Mesendoderm (in vitro differentiated cells): ENCODE data around the gene CNIH3.

Experiments
- DNase-seq: peaks from one replicate; pipeline ENCODE4 v3.0.0; 2013
- H2AK5ac ChIP-seq: 2 replicates; pipeline ENCODE4 v1.6.1; 2013; ENCODE audit warnings: low read length, inconsistent platforms
- H2BK120ac ChIP-seq: 2 replicates; pipeline ENCODE4 v1.6.1; 2013; ENCODE audit warnings: low read depth, mild to moderate bottlenecking, low read length, moderate library complexity, mixed read lengths
- H2BK15ac ChIP-seq: replicated peaks from 2 replicates; pipeline ENCODE4 v1.6.1; 2013; ENCODE audit warnings: low read depth, mild to moderate bottlenecking, moderate library complexity
- H2BK5ac ChIP-seq: 2 replicates; pipeline ENCODE4 v1.6.1; 2013; ENCODE audit warnings: low read length, inconsistent platforms
- H3K18ac ChIP-seq: 2 replicates; pipeline ENCODE4 v1.6.1; 2013; ENCODE audit warnings: mild to moderate bottlenecking, low read length, mixed read lengths
- H3K23ac ChIP-seq: one replicate; pipeline ENCODE4 v1.6.1; 2013; ENCODE audit warnings: low read length
- H3K27ac ChIP-seq: 2 replicates; pipeline ENCODE4 v1.5.1; 2013; ENCODE audit warnings: low read depth, mild to moderate bottlenecking, inconsistent platforms, low read length, moderate library complexity
- H3K27me3 ChIP-seq: 2 replicates; pipeline ENCODE4 v1.6.1; 2013; ENCODE audit warnings: low read length, control low read depth, mild to moderate bottlenecking, inconsistent platforms; ENCODE audit not compliant: insufficient read depth, poor library complexity
- H3K36me3 ChIP-seq: 2 replicates; pipeline ENCODE4 v1.6.1; 2013; ENCODE audit warnings: low read length, inconsistent platforms; ENCODE audit not compliant: control insufficient read depth, insufficient read depth
- H3K4ac ChIP-seq: one replicate; pipeline ENCODE4 v1.6.1; 2013; ENCODE audit warnings: low read depth, mild to moderate bottlenecking, low read length, moderate library complexity
- H3K4me1 ChIP-seq: 2 replicates; pipeline ENCODE4 v1.6.1; 2013; ENCODE audit warnings: low read depth, low read length, inconsistent platforms; ENCODE audit not compliant: control insufficient read depth
- H3K4me2 ChIP-seq: 2 replicates; pipeline ENCODE4 v1.6.1; 2013; ENCODE audit warnings: low read length
- H3K4me3 ChIP-seq: 2 replicates; pipeline ENCODE4 v1.5.1; 2013; ENCODE audit warnings: mild to moderate bottlenecking, low read length
- H3K56ac ChIP-seq: one replicate; pipeline ENCODE4 v1.6.1; 2013; ENCODE audit warnings: low read length
- H3K79me1 ChIP-seq: 2 replicates; pipeline ENCODE4 v1.6.1; 2013; ENCODE audit warnings: low read length, inconsistent platforms
- H3K79me2 ChIP-seq: 2 replicates; pipeline ENCODE4 v1.6.1; 2013; ENCODE audit warnings: mild to moderate bottlenecking, low read length; ENCODE audit not compliant: control insufficient read depth, insufficient read depth
- H3K9ac ChIP-seq: 2 replicates; pipeline ENCODE4 v1.6.1; 2013; ENCODE audit warnings: low read length, inconsistent platforms
- H4K5ac ChIP-seq: one replicate; pipeline ENCODE4 v1.6.1; 2013; ENCODE audit warnings: low read length
- H4K8ac ChIP-seq: one replicate; pipeline ENCODE4 v1.6.1; 2013; ENCODE audit warnings: low read depth, mild to moderate bottlenecking, control low read depth, low read length, moderate library complexity
- WGBS: extraction: QIAGEN DNeasy Blood & Tissue Kit; methylation state at CpG from one replicate; pipeline ENCODE4 v1.1.7; 2013; ENCODE audit warnings: low lambda C conversion rate, missing lambda C conversion rate; ENCODE audit not compliant: insufficient coverage; ENCODE audit errors: extremely low coverage; 5-methylcytosine and 5-hydroxymethylcytosine counted together

Gene CNIH3

DNA sequence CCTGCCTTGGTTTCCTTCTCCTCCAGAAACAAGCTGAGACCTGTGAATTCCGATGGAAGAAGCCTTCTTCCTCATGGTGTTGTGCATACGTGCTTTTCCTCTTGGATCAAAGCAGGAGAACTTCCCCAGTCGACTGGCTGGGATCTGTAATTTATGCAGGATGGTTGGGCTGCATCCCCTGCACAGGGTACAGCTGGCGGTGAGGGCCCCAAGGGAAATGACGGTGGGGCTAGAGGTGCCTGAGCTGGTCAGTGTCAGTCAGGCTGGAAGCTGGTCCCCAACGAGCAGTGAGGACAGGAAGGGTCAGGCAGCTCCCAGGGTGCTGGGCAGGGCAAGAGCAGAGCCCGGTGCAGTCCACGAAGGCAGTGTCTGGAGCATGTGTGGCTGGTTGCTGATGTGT, 106.7 kb downstream of the CNIH3 start:
- Histone ChIP-seq H4K8ac (no peak overlapping the region), H3K18ac (no peak overlapping the region), H3K79me2 (no peaks in the 10 kb centered on the region), H3K4ac (no peak overlapping the region), H3K56ac (no peak overlapping the region), H2BK120ac (no peak overlapping the region), H3K27ac (no peak overlapping the region), H2BK15ac (no peak overlapping the region), H3K36me3 (no peaks in the 10 kb centered on the region), H3K4me2 (no peak overlapping the region), H4K5ac (no peak overlapping the region), H3K79me1 (no peaks in the 10 kb centered on the region), H3K9ac (no peak overlapping the region), H3K23ac (no peak overlapping the region), H3K4me3 (no peak overlapping the region), H2BK5ac (no peak overlapping the region), H2AK5ac (no peak overlapping the region), H3K4me1 (no peaks in the 10 kb centered on the region), H3K27me3 (no peaks in the 10 kb centered on the region)
- WGBS = no CpG with 5 or more reads among the region's 8 CpGs
- no peak for DNase-seq

- H3K4me1 ChIP-seq = no peaks in the 10 kb centered on the region
- no peak overlapping the region for H3K56ac ChIP-seq
- no peaks in the 10 kb centered on the region for H3K79me1 ChIP-seq
- H3K9ac ChIP-seq = no peak overlapping the region
- H4K5ac ChIP-seq = no peak overlapping the region
- no peak overlapping the region for H3K27ac ChIP-seq
- no peak overlapping the region for H3K4me2 ChIP-seq
- H3K79me2 ChIP-seq = no peaks in the 10 kb centered on the region
- no peaks in the 10 kb centered on the region for H3K36me3 ChIP-seq
- H2BK120ac ChIP-seq = no peak overlapping the region
- no peak overlapping the region for H3K4me3 ChIP-seq
- H3K27me3 ChIP-seq = no peaks in the 10 kb centered on the region
- H4K8ac ChIP-seq = no peak overlapping the region
- no CpG with 5 or more reads among the region's 2 CpGs for WGBS
- H3K18ac ChIP-seq = no peak overlapping the region
- H2BK5ac ChIP-seq = no peak overlapping the region
- no peak overlapping the region for H2BK15ac ChIP-seq
- no peak overlapping the region for H3K23ac ChIP-seq
- H3K4ac ChIP-seq = no peak overlapping the region
- no peak for DNase-seq
- H2AK5ac ChIP-seq = no peak overlapping the region
Measured at GRCh38 chr1:224724566-224724965, 108.4 kb downstream of the CNIH3 start.

- Histone ChIP-seq H3K4ac (no peak overlapping the region), H3K9ac (no peak overlapping the region), H3K79me1 (no peaks in the 10 kb centered on the region), H3K4me3 (no peak overlapping the region), H2AK5ac (no peak overlapping the region), H3K23ac (no peak overlapping the region), H3K4me2 (no peak overlapping the region), H3K79me2 (no peaks in the 10 kb centered on the region), H3K4me1 (no peaks in the 10 kb centered on the region), H4K5ac (no peak overlapping the region), H3K27me3 (no peaks in the 10 kb centered on the region), H2BK120ac (no peak overlapping the region), H2BK15ac (no peak overlapping the region), H3K36me3 (no peaks in the 10 kb centered on the region), H3K27ac (no peak overlapping the region), H4K8ac (no peak overlapping the region), H3K18ac (no peak overlapping the region), H3K56ac (no peak overlapping the region), H2BK5ac (no peak overlapping the region)
- no CpG with 5 or more reads among the region's 10 CpGs for WGBS
- DNase-seq = peak; percentile 38
Measured at GRCh38 chr1:224726441-224727182, 110.5 kb downstream of the CNIH3 start.

DNA sequence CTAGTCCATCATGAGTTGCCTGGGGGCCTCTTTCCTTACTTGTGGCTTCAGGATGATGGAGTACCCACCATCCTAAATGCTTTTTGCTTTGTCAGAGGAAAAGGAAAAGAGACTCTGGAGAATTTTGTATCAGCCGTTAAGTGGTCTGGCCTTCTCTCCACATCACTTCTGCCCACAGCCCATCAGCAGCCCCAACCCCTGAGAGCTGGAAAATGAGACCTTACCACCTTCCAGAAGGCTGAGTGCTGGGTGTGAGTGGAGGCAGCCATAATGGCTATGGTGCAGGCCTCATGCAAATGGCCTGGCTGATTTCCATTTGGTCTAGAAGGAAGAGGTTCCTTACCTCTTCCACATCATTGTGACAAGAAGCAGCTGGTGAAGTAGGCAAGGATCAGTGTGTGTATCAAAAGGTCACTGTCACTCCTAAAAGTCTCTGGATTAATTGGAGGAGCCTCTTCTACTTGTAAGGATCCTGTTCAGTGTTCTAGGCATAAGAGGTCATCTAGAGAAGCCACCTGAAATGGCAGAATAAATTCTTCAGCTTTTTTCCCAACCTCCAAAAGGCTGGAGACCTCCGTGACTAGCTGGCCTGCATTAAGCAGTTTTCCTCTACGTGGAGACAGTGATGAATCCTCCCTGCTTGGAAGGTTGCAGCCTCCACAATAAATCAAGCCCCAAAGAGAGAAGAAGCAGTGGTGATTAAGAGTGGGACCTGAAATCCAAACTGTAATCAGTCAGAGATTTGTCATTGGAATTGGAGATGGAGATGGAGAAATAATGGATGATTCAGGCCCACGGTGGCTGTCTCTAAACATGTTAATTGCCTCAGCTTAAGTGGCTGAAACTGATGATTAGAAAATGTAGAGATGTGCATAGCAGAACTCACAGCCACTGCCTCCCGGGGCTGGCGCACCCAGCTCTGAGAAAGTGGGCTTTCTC, 111.5 kb downstream of the CNIH3 start:
- no peak overlapping the region for H4K5ac ChIP-seq
- no peak overlapping the region for H3K4ac ChIP-seq
- no peak overlapping the region for H2BK5ac ChIP-seq
- peak overlapping the region; percentile 25 for H3K18ac ChIP-seq
- H3K27ac ChIP-seq = no peak overlapping the region
- no peak overlapping the region for H3K23ac ChIP-seq
- H3K56ac ChIP-seq = no peak overlapping the region
- H3K4me2 ChIP-seq = no peak overlapping the region
- H3K79me2 ChIP-seq = no peaks in the 10 kb centered on the region
- no peaks in the 10 kb centered on the region for H3K36me3 ChIP-seq
- no peak overlapping the region for H3K9ac ChIP-seq
- no peak overlapping the region for H3K4me3 ChIP-seq
- no peaks in the 10 kb centered on the region for H3K4me1 ChIP-seq
- no peak overlapping the region for H2BK15ac ChIP-seq
- H3K79me1 ChIP-seq = no peaks in the 10 kb centered on the region
- H3K27me3 ChIP-seq = no peaks in the 10 kb centered on the region
- H2AK5ac ChIP-seq = no peak overlapping the region
- H2BK120ac ChIP-seq = no peak overlapping the region
- H4K8ac ChIP-seq = no peak overlapping the region
- no CpG with 5 or more reads among the region's 6 CpGs for WGBS
- no peak for DNase-seq

- Histone ChIP-seq H3K27ac (no peak overlapping the region), H4K5ac (no peak overlapping the region), H2BK15ac (no peak overlapping the region), H3K79me1 (no peaks in the 10 kb centered on the region), H3K36me3 (no peaks in the 10 kb centered on the region), H2BK120ac (no peak overlapping the region), H3K9ac (no peak overlapping the region), H3K18ac (no peak overlapping the region), H2BK5ac (no peak overlapping the region), H3K4me1 (no peaks in the 10 kb centered on the region), H3K27me3 (no peaks in the 10 kb centered on the region), H3K23ac (no peak overlapping the region), H3K4me2 (no peak overlapping the region), H3K79me2 (no peaks in the 10 kb centered on the region), H3K4ac (no peak overlapping the region), H4K8ac (no peak overlapping the region), H3K4me3 (no peak overlapping the region), H3K56ac (no peak overlapping the region), H2AK5ac (no peak overlapping the region)
- WGBS = no CpG with 5 or more reads among the region's 1 CpG
- no peak for DNase-seq
Measured at GRCh38 chr1:224730540-224730939, 114.4 kb downstream of the CNIH3 start.
